Muscle layer of duodenum (tissue), 2 donors: Measurements from ENCODE around the gene NTN1.

Experiments
- H3K27ac ChIP-seq: one replicate; pipeline ENCODE4 v1.7.0; 2013; ENCODE audit warnings: mild to moderate bottlenecking, low read length
- H3K27me3 ChIP-seq: one replicate; pipeline ENCODE4 v1.7.0; 2013; ENCODE audit warnings: low read depth, mild to moderate bottlenecking, control low read depth, low read length
- H3K36me3 ChIP-seq, 2 donors: one replicate each; pipeline ENCODE4 v1.7.0; 2013; ENCODE audit warnings: low read length in 2 of 2, control low read depth in 1 of 2, mild to moderate bottlenecking in 1 of 2; ENCODE audit not compliant: insufficient read depth in 2 of 2, control insufficient read depth in 1 of 2
- H3K4me1 ChIP-seq, 2 donors: one replicate each; pipeline ENCODE4 v1.7.0; 2013; ENCODE audit warnings: low read length in 2 of 2, mild to moderate bottlenecking in 2 of 2, control low read depth in 1 of 2, moderate library complexity in 1 of 2; ENCODE audit not compliant: insufficient read depth in 2 of 2, control insufficient read depth in 1 of 2
- H3K4me3 ChIP-seq, 2 donors: one replicate each; pipeline ENCODE4 v1.7.0; 2013; ENCODE audit warnings: low read length in 2 of 2, low read depth in 1 of 2, mild to moderate bottlenecking in 1 of 2
- H3K9me3 ChIP-seq, 2 donors: one replicate each; pipeline ENCODE4 v1.7.0; 2013; ENCODE audit warnings: low read length in 2 of 2, control low read depth in 1 of 2, mild to moderate bottlenecking in 1 of 2; ENCODE audit not compliant: control insufficient read depth in 1 of 2
- donor health status: healthy.

The NTN1 gene

DNA sequence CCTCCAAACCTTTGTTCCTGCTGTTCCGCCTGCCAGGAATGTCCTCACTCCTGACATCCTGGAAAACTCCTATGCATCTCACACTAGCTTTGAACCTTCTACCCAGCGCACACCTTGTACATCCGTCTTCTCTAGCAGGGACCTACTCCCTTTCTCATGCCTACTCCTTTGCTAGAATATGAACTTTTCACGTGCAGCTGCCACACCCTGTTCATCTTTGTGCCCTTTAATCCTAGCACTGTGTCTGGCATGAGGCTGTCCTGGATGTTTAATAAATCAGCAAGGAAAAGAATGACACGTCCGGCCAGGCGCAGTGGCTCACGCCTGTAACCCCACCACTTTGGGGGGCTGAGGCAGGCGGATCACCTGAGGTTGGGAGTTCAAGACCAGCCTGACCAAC is 111.0 kb downstream of the NTN1 start:
- Histone ChIP-seq H3K4me1 (peaks cover 0 to 4% of the 10 kb centered on the region in 2 donors), H3K9me3 (no peaks in the 10 kb centered on the region), H3K27me3 (no peaks in the 10 kb centered on the region), H3K27ac (no peak overlapping the region), H3K4me3 (no peak overlapping the region), H3K36me3 (no peaks in the 10 kb centered on the region)

DNA sequence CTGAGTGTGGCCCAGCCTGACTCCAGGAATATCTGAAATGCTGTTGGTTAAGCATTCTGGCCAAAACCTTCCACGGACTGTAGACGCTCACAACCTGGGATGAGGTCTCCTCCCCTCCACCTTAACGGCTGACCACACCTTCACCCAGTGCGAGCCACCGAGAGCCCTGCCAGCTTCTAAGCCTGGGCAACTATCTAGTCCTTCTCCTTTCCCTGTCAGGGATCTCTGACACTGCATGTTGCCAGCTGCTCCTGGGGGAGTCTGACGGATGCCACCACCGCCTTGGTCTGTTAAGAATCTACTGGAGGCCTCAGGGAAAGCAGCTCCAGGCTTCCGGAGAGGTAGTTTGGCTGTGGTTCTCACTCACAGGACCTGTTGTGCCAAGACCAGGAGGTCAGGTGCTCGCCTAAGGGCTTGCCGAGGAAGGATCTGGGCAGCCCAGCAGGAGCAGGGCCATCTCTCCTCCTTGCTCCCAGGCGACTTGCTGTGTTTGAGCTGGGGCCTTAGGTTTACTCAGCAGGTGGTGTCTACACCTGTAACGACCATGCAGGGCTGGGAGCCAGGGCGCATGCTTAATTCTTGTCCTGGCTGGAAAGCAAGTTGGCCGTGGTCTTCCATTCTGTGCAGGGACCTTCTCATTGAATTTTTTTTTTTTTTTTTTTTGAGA is 111.8 kb downstream of the NTN1 start:
- peaks cover 4% of the 10 kb centered on the region in 2 donors for H3K4me1 ChIP-seq
- H3K36me3 ChIP-seq: no peaks in the 10 kb centered on the region
- H3K4me3 ChIP-seq: no peak overlapping the region
- H3K27ac ChIP-seq: no peak overlapping the region
- H3K27me3 ChIP-seq: no peaks in the 10 kb centered on the region
- H3K9me3 ChIP-seq: no peaks in the 10 kb centered on the region

DNA sequence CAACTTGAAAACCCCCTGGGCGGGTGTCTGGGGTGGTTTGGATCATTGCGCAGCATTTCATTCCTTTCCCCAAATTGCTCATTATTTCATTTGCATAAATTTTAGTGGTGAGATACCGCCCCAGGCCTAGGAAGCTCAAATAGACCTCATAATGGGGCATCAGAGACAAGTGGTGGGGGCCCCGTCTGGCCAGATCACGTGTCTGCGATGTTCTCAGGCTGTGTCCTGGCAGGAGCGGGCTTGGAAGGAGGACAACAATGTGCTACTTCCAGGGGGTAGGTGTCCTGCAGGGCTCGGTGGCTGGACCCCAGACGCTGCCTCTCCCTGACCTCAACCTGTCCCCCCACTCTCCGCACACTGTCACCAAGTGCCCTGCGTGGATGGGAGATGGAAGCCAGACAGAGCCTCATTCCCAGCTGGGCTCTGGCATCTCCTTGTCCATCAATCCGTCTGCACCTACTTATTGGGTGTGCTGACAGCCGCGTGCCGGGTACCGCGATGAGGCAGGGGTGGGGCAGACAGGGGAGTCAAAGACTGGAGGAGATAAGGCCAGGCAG is 116.9 kb downstream of the NTN1 start:
- Histone ChIP-seq H3K9me3 (no peaks in the 10 kb centered on the region), H3K27ac (no peak overlapping the region), H3K27me3 (no peaks in the 10 kb centered on the region), H3K4me1 (peaks cover 4 to 25% of the 10 kb centered on the region in 2 donors), H3K4me3 (no peak overlapping the region), H3K36me3 (no peaks in the 10 kb centered on the region)

DNA sequence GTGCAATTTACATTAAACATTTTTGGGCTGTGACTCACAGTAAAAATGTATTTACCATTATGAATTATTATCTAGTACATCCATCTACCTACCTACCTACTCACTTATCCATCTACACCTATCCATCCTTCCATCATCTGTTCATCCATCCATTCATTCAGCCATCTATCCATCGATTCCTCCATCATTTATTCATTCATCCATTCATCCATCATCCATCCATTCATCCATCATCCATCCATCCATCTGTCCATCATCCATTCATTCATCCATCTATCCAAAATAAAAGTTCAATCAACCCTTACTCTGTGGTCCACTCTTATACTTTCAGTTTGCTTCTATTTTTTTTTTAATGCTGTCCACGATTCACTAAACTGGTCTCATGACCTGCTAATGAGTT is 118.4 kb downstream of the NTN1 start:
- Histone ChIP-seq H3K4me3 (no peak overlapping the region), H3K27me3 (no peaks in the 10 kb centered on the region), H3K27ac (no peak overlapping the region)

DNA sequence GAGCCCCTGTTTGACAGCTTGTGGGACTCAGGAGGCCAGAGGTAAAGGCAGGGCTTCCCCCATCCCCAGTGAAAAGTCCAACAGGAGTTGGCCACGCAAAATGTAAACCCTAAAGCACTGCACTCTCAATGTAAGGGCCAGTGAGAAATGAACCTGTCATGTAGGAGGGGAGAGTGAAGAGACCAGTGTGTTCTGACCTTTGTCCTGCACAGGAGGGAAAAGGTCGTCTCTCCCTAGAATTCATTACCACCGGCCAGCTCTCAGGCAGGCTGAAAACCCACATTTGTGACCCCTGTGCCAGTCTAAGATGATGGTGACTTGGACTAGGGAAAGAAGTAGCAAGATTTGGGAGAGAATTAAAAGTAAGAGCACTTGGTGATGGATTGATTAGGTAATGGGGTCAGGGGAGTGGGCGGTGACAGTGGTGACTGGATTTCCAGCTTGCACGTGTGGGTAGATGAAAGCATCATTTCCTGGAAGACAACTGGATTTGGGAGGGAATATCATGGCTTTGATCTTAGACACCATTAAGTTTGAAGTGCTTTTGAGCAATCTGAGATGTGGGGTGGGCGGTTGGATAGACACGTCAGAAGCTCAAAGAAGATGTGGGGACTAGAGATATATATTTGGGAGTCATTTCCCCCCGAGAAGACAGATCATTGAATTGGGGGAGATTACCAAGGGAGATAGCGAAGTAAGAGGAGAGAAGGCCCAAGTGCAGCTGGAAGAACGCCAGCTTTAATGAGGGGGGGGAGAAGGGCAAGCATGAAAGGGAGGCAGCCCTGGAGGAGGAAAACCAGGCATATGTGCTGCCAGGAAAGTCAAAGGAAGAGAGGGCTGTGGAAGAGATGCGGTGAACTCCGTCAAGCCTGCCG is 119.5 kb downstream of the NTN1 start:
- Histone ChIP-seq H3K27ac (no peak overlapping the region), H3K9me3 (no peaks in the 10 kb centered on the region), H3K4me1 (peaks cover 4 to 25% of the 10 kb centered on the region in 2 donors), H3K4me3 (no peak overlapping the region), H3K36me3 (no peaks in the 10 kb centered on the region), H3K27me3 (no peaks in the 10 kb centered on the region)

More for the DNA sequence above, 118.4 kb downstream of the NTN1 start:
- no peaks in the 10 kb centered on the region for H3K36me3 ChIP-seq
- no peaks in the 10 kb centered on the region for H3K9me3 ChIP-seq
- peaks cover 4 to 25% of the 10 kb centered on the region in 2 donors for H3K4me1 ChIP-seq

DNA sequence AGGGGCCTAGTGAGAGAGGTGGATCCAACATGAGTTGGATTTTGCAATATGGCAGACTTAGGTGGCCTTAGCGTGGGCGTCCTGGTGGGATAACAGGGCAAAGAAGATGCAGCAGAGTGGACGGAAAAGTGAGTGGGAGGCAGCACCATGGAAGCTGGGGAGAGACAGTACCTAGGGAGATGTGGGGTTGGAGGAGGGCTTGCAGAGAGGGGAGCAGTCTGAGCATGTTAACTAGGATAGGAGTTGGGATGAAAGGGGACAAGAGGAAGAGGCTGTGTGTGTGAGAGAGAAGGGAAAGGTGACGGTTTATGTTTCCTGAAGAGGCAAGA is 120.1 kb downstream of the NTN1 start:
- no peaks in the 10 kb centered on the region for H3K36me3 ChIP-seq
- H3K9me3 ChIP-seq: no peaks in the 10 kb centered on the region
- no peaks in the 10 kb centered on the region for H3K27me3 ChIP-seq
- no peak overlapping the region for H3K4me3 ChIP-seq
- H3K27ac ChIP-seq: no peak overlapping the region
- peaks cover 4 to 25% of the 10 kb centered on the region in 2 donors for H3K4me1 ChIP-seq

DNA sequence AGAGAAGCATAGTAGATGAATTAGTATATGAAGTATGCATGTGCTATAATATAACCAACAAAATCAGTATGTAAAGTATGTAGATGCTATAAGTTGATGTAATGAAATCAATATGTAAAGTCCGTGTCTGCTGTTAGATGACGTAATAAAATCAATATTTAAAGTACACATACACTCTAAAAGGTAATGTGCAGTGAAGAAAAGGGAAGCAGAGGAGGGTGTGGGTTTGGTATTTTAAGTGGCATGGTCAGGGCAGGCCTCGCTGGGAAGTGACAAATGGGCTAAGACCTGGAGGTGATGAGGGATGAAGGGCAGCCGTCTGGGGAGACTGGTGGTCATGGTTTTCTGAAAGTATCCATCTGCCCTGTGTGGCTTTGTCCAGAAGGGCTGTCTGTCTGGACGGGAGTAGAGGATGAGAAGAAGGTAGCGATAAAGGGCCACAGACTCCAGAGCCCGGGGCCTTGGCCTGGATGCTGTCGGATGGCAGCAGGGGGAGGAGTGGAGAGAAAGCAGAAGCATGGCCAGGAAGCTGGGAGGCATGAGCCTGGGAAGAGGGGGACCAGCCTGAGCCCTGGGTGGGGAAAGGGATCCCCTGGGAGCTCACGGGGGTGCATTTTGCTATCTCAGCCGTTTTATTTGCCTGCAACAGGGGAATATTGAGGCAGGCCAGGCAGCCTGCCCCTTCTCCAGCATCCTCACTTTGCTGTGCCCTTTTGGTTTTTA is 121.6 kb downstream of the NTN1 start:
- Histone ChIP-seq H3K27me3 (no peaks in the 10 kb centered on the region), H3K36me3 (no peaks in the 10 kb centered on the region), H3K4me1 (peaks cover 0 to 22% of the 10 kb centered on the region in 2 donors), H3K4me3 (no peak overlapping the region), H3K9me3 (no peaks in the 10 kb centered on the region), H3K27ac (no peak overlapping the region)

DNA sequence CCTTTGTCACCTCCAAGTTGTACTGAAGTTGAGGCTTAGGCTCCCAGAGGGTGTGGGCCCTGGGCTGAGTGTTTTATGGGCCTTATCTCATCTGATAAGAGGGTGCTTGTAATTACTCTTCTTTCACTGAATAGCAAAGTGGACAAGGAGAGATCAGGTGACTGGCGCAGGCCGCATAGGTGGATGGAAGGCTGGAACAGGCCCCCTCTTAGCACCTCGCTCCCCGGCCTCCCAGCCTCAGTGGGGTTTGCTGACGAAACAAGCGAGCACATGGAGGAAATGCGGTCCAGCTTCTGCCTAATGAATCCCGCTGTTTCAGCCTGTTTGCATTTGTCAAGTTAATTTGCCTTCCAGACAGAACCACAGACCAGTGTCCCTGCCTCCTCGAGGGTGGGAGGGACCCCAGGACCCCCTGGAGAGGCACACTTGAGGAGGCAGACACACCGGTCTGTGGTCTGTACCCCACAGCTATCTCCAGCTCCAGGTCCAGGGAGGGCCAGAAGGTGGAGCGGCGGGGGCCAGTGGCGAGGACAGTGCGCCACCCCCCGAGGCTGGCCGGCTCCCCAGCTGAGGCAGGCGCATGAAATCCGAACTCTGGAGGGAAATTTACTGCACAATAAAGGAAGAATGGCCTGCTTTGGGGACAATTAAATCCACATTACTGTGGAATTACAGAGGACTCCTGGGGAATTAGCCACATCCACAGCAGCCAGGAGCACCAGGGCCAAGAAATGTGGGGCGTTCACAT is 123.4 kb downstream of the NTN1 start:
- Histone ChIP-seq H3K27ac (no peak overlapping the region), H3K36me3 (no peaks in the 10 kb centered on the region)

DNA sequence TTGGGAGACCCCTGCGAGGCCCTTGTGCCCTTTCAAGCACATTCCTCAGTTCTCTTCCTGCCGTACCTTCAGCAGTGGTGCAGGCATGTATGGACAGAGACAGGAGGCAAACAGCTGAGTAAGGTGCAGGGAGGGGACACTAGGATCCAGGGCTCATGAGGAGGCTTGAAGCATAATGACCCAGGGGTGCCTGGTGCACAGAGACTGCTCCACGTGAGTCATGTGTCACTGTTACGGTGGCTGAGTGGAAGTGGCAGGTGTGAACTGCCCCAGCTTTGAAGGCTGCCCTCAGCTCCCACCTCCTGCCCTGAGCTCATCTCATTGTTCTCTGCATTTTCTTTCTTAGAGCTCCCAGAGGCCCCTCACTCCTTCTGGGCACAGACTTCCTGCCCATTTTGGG is 124.8 kb downstream of the NTN1 start:
- H3K27me3 ChIP-seq: no peaks in the 10 kb centered on the region
- peaks cover 4 to 26% of the 10 kb centered on the region in 2 donors for H3K4me1 ChIP-seq
- no peak overlapping the region for H3K27ac ChIP-seq
- no peaks in the 10 kb centered on the region for H3K9me3 ChIP-seq
- H3K4me3 ChIP-seq: no peak overlapping the region
- no peaks in the 10 kb centered on the region for H3K36me3 ChIP-seq

More for the DNA sequence above, 123.4 kb downstream of the NTN1 start:
- H3K4me3 ChIP-seq: no peak overlapping the region
- H3K27me3 ChIP-seq: no peaks in the 10 kb centered on the region
- H3K9me3 ChIP-seq: no peaks in the 10 kb centered on the region
- H3K4me1 ChIP-seq: peaks cover 4 to 24% of the 10 kb centered on the region in 2 donors

DNA sequence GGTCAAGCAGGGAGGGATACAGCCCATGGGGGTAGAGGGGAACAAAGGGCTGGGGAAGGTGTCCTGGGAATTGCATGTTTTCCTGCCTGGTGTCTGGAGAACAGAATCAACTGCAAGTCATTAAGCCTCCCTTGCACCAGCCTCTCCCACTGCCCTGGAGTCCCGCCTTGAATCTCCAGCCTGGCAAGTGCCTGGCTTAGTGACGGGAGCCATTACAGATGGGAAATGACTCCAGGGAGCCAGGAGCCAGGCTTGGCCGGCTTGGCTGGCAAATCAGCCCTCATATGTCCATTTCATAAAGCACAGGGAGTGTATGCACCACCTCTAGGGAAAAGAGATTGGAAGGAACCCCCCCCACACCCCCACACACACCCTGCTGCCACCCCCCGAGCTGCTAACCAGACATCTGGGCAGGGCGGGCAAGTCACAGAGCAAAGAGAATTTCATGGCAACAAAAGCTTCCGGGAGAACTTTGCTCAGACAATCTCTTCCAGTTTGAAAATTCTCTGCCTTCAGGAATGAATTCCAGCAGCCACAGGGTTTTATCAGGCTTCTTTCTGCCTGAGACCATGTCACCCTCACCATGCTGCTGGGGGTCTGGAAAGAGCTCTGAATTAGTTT is 127.7 kb downstream of the NTN1 start:
- Histone ChIP-seq H3K36me3 (no peaks in the 10 kb centered on the region), H3K27me3 (no peaks in the 10 kb centered on the region), H3K9me3 (no peaks in the 10 kb centered on the region), H3K4me1 (peaks cover 4 to 23% of the 10 kb centered on the region in 2 donors), H3K27ac (no peak overlapping the region), H3K4me3 (no peak overlapping the region)
